ENCODE measurements around the gene HS3ST5. TPM values are rescaled to one million over a fixed set of nuclear protein-coding genes. Genes with fewer than 3 reads are reported as not detected.

HS3ST5 gene
- total and polyA plus RNA-seq, 4 donors: not detected

- TF ChIP-seq NR2F2 (IDR thresholded peaks at IDR 0.05): no peak
- no peak for TF ChIP-seq EGR1 (IDR thresholded peaks at IDR 0.05; ENCODE audit: low read depth in 2 of 2)
- no peak for TF ChIP-seq GABPA (IDR thresholded peaks at IDR 0.05 in 1 of 2, conservative IDR thresholded peaks at IDR 0.05 in 1 of 2)
- no peak for TF ChIP-seq HNF4G (IDR thresholded peaks at IDR 0.05)
- no peak for TF ChIP-seq SP1 (IDR thresholded peaks at IDR 0.05)
- no peak for TF ChIP-seq JUND (IDR thresholded peaks at IDR 0.05)
- TF ChIP-seq REST (IDR thresholded peaks at IDR 0.05): no peak
- no peak for TF ChIP-seq RAD21 (IDR thresholded peaks at IDR 0.05)
- TF ChIP-seq HNF4A (conservative IDR thresholded peaks at IDR 0.05): no peak
- no peak for TF ChIP-seq YY1 (IDR thresholded peaks at IDR 0.05)
- no peak for TF ChIP-seq TAF1 (conservative IDR thresholded peaks at IDR 0.05)
- WGBS: 86% methylated on average over 1 of the region's 1 CpG
- Histone ChIP-seq H3K4me3 (ENCODE audit: low read depth in 1 of 3, low read length in 3 of 3) (no peak overlapping the region), H3K9ac (ENCODE audit: low read depth in 1 of 2, low read length in 2 of 2) (no peak overlapping the region), H3K27ac (ENCODE audit: low read depth in 1 of 2, low read length in 2 of 2) (no peak overlapping the region), H3K4me1 (ENCODE audit: control insufficient read depth in 4 of 4, insufficient read depth in 4 of 4, low read length in 3 of 4) (no peaks in the 10 kb centered on the region), H3K36me3 (ENCODE audit: control insufficient read depth in 4 of 4, insufficient read depth in 3 of 4, low read depth in 1 of 4, low read length in 3 of 4) (no peaks in the 10 kb centered on the region), H3K9me3 (ENCODE audit: control insufficient read depth in 4 of 4, low read length in 3 of 4) (no peaks in the 10 kb centered on the region), H3K27me3 (ENCODE audit: control insufficient read depth in 4 of 4, insufficient read depth in 4 of 4, low read length in 3 of 4) (no peaks in the 10 kb centered on the region)
- no peak for DNase-seq (ENCODE audit: low spot score)
Measured at GRCh38 chr6:114115652-114116051, 227.2 kb downstream of the HS3ST5 start.

- Histone ChIP-seq H3K27me3 (ENCODE audit: control insufficient read depth in 4 of 4, insufficient read depth in 4 of 4, low read length in 3 of 4) (no peaks in the 10 kb centered on the region), H3K27ac (ENCODE audit: low read depth in 1 of 2, low read length in 2 of 2) (no peak overlapping the region), H3K4me1 (ENCODE audit: control insufficient read depth in 4 of 4, insufficient read depth in 4 of 4, low read length in 3 of 4) (no peaks in the 10 kb centered on the region), H3K4me3 (ENCODE audit: low read depth in 1 of 3, low read length in 3 of 3) (no peak overlapping the region), H3K9ac (ENCODE audit: low read depth in 1 of 2, low read length in 2 of 2) (no peak overlapping the region), H3K36me3 (ENCODE audit: control insufficient read depth in 4 of 4, insufficient read depth in 3 of 4, low read depth in 1 of 4, low read length in 3 of 4) (no peaks in the 10 kb centered on the region), H3K9me3 (ENCODE audit: control insufficient read depth in 4 of 4, low read length in 3 of 4) (no peaks in the 10 kb centered on the region)
- TF ChIP-seq CTCF (IDR thresholded peaks at IDR 0.05; ENCODE audit: low read depth, low read length, missing input control) (peak; percentile 34), RAD21 (IDR thresholded peaks at IDR 0.05) (peak; percentile 56 to 68), NR2F2 (IDR thresholded peaks at IDR 0.05) (no peak), HNF4A (conservative IDR thresholded peaks at IDR 0.05) (no peak)
- peak; percentile 62 for DNase-seq (ENCODE audit: low spot score)
- WGBS: 45% methylated on average over 11 of the region's 11 CpGs
Measured at GRCh38 chr6:114108119-114109002, 234.5 kb downstream of the HS3ST5 start.
